Ovary (tissue), 3 donors: ENCODE results near the gene TES.

Experiments used
- CTCF ChIP-seq, 3 donors: fragments of 450-650 bp in 2 of 3; fragments of 200-600 bp in 1 of 3; IDR thresholded peaks; one replicate each; pipeline versions ENCODE4 v1.5.1 to v1.8.0; 2016 to 2022; ENCODE audit warnings: antibody characterized with exemption in 3 of 3, mild to moderate bottlenecking in 1 of 3
- EP300 ChIP-seq: sonication (generic); formaldehyde crosslinking; IDR thresholded peaks from one replicate; pipeline ENCODE4 v1.6.1; 2017; ENCODE audit warnings: antibody characterized with exemption
- POLR2A ChIP-seq: fragments of 450-650 bp; IDR thresholded peaks from one replicate; pipeline ENCODE4 v1.6.1; 2017; ENCODE audit warnings: antibody characterized with exemption, mild to moderate bottlenecking, moderate library complexity
- donor health status: DM: no; HTN: no; CAD: no.

- no peak for TF ChIP-seq POLR2A
- TF ChIP-seq CTCF (IDR thresholded peaks at IDR 0.05) = no peak
- no peak for TF ChIP-seq EP300
Measured at GRCh38 chr7:116284390-116284789, 74.1 kb downstream of the TES start.
